Astrocyte of the cerebellum (primary cell): Measurements from ENCODE around the gene VSIG1.
A peak's percentile ranks its signal among the peaks of the same experiment; 100 is the strongest.

Experiments used
- DNase-seq: peaks from one replicate; pipeline ENCODE4 v3.0.0-alpha.2; 2011; ENCODE audit warnings: low read depth
- H3K4me3 ChIP-seq: 2 replicates; pipeline ENCODE4 v1.5.1; 2011; ENCODE audit warnings: mild to moderate bottlenecking, low read depth, low read length, moderate library complexity
- CTCF ChIP-seq: IDR thresholded peaks from 2 replicates; pipeline ENCODE4 v1.5.1; 2012; ENCODE audit warnings: low read length, low read depth, moderate library complexity, mild to moderate bottlenecking; ENCODE audit errors: missing control alignments
- in situ Hi-C: cut with HindIII; loops from 2 replicates; pipeline ENCODE4 v1.10.0; 2017; ENCODE audit warnings: low sequenced_read_pairs

Gene VSIG1

GRCh38 chrX:108055546-108055945 is 10.7 kb downstream of the VSIG1 start:
- no peak for DNase-seq
- TF ChIP-seq CTCF, result no peak
- H3K4me3 ChIP-seq, result no peak overlapping the region
- in situ Hi-C loops, result no loop called here

- H3K4me3 ChIP-seq, result no peak overlapping the region
- no peak for DNase-seq
- in situ Hi-C loops, result no loop called here
- TF ChIP-seq CTCF, result no peak
Observed at GRCh38 chrX:108059801-108060200, 14.9 kb downstream of the VSIG1 start.

- TF ChIP-seq CTCF, result no peak
- H3K4me3 ChIP-seq, result no peak overlapping the region
- DNase-seq, result no peak
- in situ Hi-C loops, result no loop called here
Observed at GRCh38 chrX:108064001-108064400, 19.1 kb downstream of the VSIG1 start.

GRCh38 chrX:108064613-108065012 is 19.7 kb downstream of the VSIG1 start:
- TF ChIP-seq CTCF, result no peak
- H3K4me3 ChIP-seq, result no peak overlapping the region
- DNase-seq, result no peak
- in situ Hi-C loops, result no loop called here

GRCh38 chrX:108068121-108068520 is 23.3 kb downstream of the VSIG1 start:
- DNase-seq, result no peak
- H3K4me3 ChIP-seq, result no peak overlapping the region
- in situ Hi-C loops, result no loop called here
- TF ChIP-seq CTCF, result no peak

- peak; percentile 23 for DNase-seq
- in situ Hi-C loops, result no loop called here
- no peak for TF ChIP-seq CTCF
- H3K4me3 ChIP-seq, result no peak overlapping the region
Observed at GRCh38 chrX:108070891-108071290, 26.0 kb downstream of the VSIG1 start.

- in situ Hi-C loops, result no loop called here
- H3K4me3 ChIP-seq, result no peak overlapping the region
- TF ChIP-seq CTCF, result no peak
- no peak for DNase-seq
Observed at GRCh38 chrX:108071578-108071977, 26.7 kb downstream of the VSIG1 start.
